Common myeloid progenitor, CD34-positive (primary cell): Measurements from ENCODE around the gene ATP8A2.

Experiments
- CTCF ChIA-PET: fragments of 350-600 bp; sonication (Branson Sonifier 250); formaldehyde crosslinking; loops from one replicate; lab custom pipeline; 2021; ENCODE audit warnings: antibody characterized with exemption; lab: Charles Lee
- POLR2A ChIA-PET: fragments of 350-600 bp; sonication (Branson Sonifier 250); formaldehyde crosslinking; loops from one replicate; lab custom pipeline; 2021; ENCODE audit warnings: antibody characterized with exemption; lab: Charles Lee
- DNase-seq, 3 donors: peaks; one replicate each; pipeline versions ENCODE4 v3.0.0 to v3.0.0-alpha.2; 2013
- H3K27ac ChIP-seq, 2 experiments: 1 replicate in 1 of 2; 2 replicates in 1 of 2; pipeline ENCODE4 v1.7.0; 2013; ENCODE audit warnings: inconsistent platforms in 2 of 2, low read length in 2 of 2, mild to moderate bottlenecking in 2 of 2, low read depth in 1 of 2, moderate library complexity in 1 of 2; ENCODE audit not compliant: severe bottlenecking in 2 of 2, insufficient read depth in 1 of 2, poor library complexity in 1 of 2
- H3K27me3 ChIP-seq, 5 experiments: replicated peaks in 2 of 5; 1 replicate in 3 of 5; 2 replicates in 2 of 5; pipeline versions ENCODE4 v1.6.1 to v1.7.0; 2013; ENCODE audit warnings: low read length in 4 of 5, mild to moderate bottlenecking in 2 of 5, moderate library complexity in 2 of 5, inconsistent platforms in 1 of 5; ENCODE audit not compliant: insufficient read depth in 5 of 5, control insufficient read depth in 4 of 5
- H3K36me3 ChIP-seq, 4 experiments: 1 replicate in 2 of 4; 2 replicates in 2 of 4; pipeline versions ENCODE4 v1.6.1 to v1.7.0; 2013; ENCODE audit warnings: low read length in 3 of 4, control low read depth in 1 of 4, mild to moderate bottlenecking in 1 of 4; ENCODE audit not compliant: control insufficient read depth in 4 of 4, insufficient read depth in 4 of 4
- H3K4me1 ChIP-seq, 4 experiments: 1 replicate in 3 of 4; 2 replicates in 1 of 4; pipeline versions ENCODE4 v1.6.1 to v1.7.1; 2013; ENCODE audit warnings: low read length in 3 of 4, mild to moderate bottlenecking in 3 of 4, control low read depth in 1 of 4, inconsistent platforms in 1 of 4, moderate library complexity in 1 of 4; ENCODE audit not compliant: control insufficient read depth in 4 of 4, insufficient read depth in 4 of 4; ENCODE audit errors: control extremely low read depth in 1 of 4
- H3K4me3 ChIP-seq, 7 experiments: 1 replicate in 4 of 7; 2 replicates in 3 of 7; pipeline versions ENCODE4 v1.5.1 to v1.7.0; 2013; ENCODE audit warnings: mild to moderate bottlenecking in 7 of 7, low read length in 6 of 7, moderate library complexity in 6 of 7, inconsistent platforms in 2 of 7, low read depth in 2 of 7, control low read depth in 1 of 7; ENCODE audit not compliant: insufficient read depth in 4 of 7, control insufficient read depth in 1 of 7; ENCODE audit errors: extremely low read depth in 1 of 7
- H3K9me3 ChIP-seq, 5 experiments: 1 replicate in 4 of 5; 2 replicates in 1 of 5; pipeline versions ENCODE4 v1.6.1 to v1.7.1; 2013; ENCODE audit warnings: low read length in 4 of 5, mild to moderate bottlenecking in 2 of 5, inconsistent platforms in 1 of 5, low read depth in 1 of 5, moderate library complexity in 1 of 5; ENCODE audit not compliant: control insufficient read depth in 4 of 5, insufficient read depth in 2 of 5; ENCODE audit errors: control extremely low read depth in 1 of 5
- WGBS: methylation state at CpG from one replicate; pipeline ENCODE4 v1.1.5; 2013; ENCODE audit not compliant: insufficient coverage; 5-methylcytosine and 5-hydroxymethylcytosine counted together

The ATP8A2 gene

DNA sequence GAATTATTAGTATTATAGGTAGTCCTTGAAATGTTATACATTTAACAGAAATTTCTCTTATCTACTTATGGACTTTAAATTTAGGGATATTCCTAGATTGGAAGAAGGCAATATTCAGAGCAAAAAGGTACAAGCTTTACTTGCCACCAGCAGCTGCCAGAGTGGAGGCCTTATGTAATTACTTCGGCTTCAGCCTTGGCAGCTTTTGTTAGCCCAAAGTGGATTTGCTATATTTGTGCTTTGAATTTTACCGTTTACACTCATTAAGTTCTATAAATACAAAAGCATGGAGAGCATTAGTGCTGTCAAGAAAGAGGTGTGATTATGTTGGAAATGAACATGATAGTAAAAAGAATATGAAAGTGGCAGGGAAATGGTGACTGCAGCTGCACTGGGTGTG lies 319.9 kb downstream of the ATP8A2 start:
- Histone ChIP-seq H3K9me3 (no peaks in the 10 kb centered on the region), H3K4me1 (no peaks in the 10 kb centered on the region), H3K27ac (no peak overlapping the region), H3K36me3 (no peaks in the 10 kb centered on the region), H3K4me3 (no peak overlapping the region), H3K27me3 (peaks cover 0 to 7% (median 0%) of the 10 kb centered on the region in 5 experiments)
- POLR2A ChIA-PET = no interaction called here
- no CpG with 5 or more reads among the region's 2 CpGs for WGBS
- CTCF ChIA-PET = no interaction called here
- DNase-seq = no peak

GRCh38 chr13:25692099-25692498 lies 320.3 kb downstream of the ATP8A2 start:
- CTCF ChIA-PET = no interaction called here
- no peak for DNase-seq
- WGBS = 70% methylated on average over 5 of the region's 7 CpGs
- Histone ChIP-seq H3K27ac (no peak overlapping the region), H3K27me3 (peaks cover 0 to 7% (median 0%) of the 10 kb centered on the region in 5 experiments), H3K36me3 (no peaks in the 10 kb centered on the region), H3K9me3 (no peaks in the 10 kb centered on the region), H3K4me1 (no peaks in the 10 kb centered on the region), H3K4me3 (no peak overlapping the region)
- POLR2A ChIA-PET = no interaction called here

DNA sequence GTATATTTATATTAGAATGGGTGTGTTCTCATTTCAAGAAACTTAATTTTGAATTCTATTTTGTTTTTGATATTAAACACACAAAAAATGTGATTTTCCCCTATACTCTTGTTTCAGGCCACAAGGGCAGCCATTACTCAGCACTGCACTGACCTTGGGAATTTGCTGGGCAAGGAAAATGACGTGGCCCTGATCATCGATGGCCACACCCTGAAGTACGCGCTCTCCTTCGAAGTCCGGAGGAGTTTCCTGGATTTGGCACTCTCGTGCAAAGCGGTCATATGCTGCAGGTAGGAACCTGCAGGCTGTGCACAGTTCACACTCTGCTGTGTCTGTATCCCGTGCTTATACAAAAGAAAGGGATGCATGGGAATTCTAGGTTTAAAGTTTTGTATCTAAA lies 327.3 kb downstream of the ATP8A2 start:
- Histone ChIP-seq H3K27me3 (no peaks in the 10 kb centered on the region), H3K36me3 (no peaks in the 10 kb centered on the region), H3K4me3 (no peak overlapping the region), H3K9me3 (peaks cover 0 to 1% (median 0%) of the 10 kb centered on the region in 5 experiments), H3K4me1 (no peaks in the 10 kb centered on the region), H3K27ac (no peak overlapping the region)
- no peak for DNase-seq
- CTCF ChIA-PET = no interaction called here
- 89% methylated on average over 2 of the region's 9 CpGs for WGBS
- POLR2A ChIA-PET = no interaction called here

DNA sequence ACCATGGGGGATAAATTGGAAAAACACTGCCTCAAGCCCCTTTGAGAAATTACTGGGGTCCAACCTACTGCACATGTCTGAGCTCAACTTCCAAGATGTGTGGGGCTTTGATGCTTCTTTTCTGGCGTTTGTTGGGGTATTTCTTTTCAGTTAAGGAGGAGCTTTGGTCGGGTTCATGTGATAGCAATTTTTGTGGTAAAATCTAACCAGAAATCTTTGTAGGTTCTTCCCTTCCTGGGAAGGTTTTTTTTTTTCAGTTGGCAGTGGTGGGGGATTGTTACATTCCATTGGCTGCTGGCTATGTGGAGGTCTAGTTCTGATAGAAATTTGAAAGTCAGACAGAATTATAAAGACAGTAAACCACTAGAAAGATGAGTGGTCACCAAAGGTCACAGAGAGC lies 327.8 kb downstream of the ATP8A2 start:
- no peak overlapping the region for H3K4me3 ChIP-seq
- H3K4me1 ChIP-seq = no peaks in the 10 kb centered on the region
- no peak overlapping the region for H3K27ac ChIP-seq
- POLR2A ChIA-PET = no interaction called here
- H3K27me3 ChIP-seq = no peaks in the 10 kb centered on the region
- peaks cover 0 to 1% (median 0%) of the 10 kb centered on the region in 5 experiments for H3K9me3 ChIP-seq
- no CpG with 5 or more reads among the region's 2 CpGs for WGBS
- no peaks in the 10 kb centered on the region for H3K36me3 ChIP-seq
- DNase-seq = no peak
- CTCF ChIA-PET = no interaction called here

- Histone ChIP-seq H3K36me3 (no peaks in the 10 kb centered on the region), H3K27ac (no peak overlapping the region), H3K9me3 (peaks cover 0 to 1% (median 0%) of the 10 kb centered on the region in 5 experiments), H3K27me3 (peaks cover 0 to 3% (median 0%) of the 10 kb centered on the region in 5 experiments), H3K4me1 (no peaks in the 10 kb centered on the region), H3K4me3 (no peak overlapping the region)
- 95% methylated on average over 2 of the region's 4 CpGs for WGBS
- ChIA-PET CTCF (no interaction called here), POLR2A (no interaction called here)
- DNase-seq = no peak
Observed at GRCh38 chr13:25701304-25701703, 329.5 kb downstream of the ATP8A2 start.

- ChIA-PET POLR2A (interaction anchor here (0.6 kb wide), 1 partner anchor 68 kb away, joined by 3 read pairs; no protein-coding TSS in a partner anchor), CTCF (no interaction called here)
Observed at GRCh38 chr13:25702386-25702785, 330.6 kb downstream of the ATP8A2 start.

DNA sequence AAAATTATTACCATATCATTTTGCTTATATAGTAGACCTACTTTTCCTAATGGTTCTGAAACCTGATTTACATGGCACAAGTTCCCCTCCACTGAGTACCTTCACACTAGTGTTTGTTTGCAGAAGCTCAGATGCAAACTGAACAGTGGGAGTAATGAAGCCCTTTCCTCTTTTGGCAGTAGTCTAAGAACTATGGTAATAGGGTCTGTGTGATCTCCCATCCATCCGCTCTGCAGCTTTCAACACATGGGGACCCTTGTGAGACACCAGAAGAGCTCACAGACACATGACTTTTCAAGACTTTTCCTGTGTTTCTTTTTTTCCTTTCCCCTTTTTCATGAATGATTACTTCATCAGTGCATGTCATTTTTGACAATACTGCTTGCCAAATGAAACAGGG lies 336.0 kb downstream of the ATP8A2 start:
- Histone ChIP-seq H3K4me1 (no peaks in the 10 kb centered on the region), H3K9me3 (no peaks in the 10 kb centered on the region), H3K27me3 (peaks cover 0 to 3% (median 0%) of the 10 kb centered on the region in 5 experiments), H3K36me3 (no peaks in the 10 kb centered on the region), H3K27ac (no peak overlapping the region), H3K4me3 (no peak overlapping the region)
- POLR2A ChIA-PET = interaction anchor here (0.6 kb wide), 1 partner anchor 129 kb away, joined by 3 read pairs; no protein-coding TSS in a partner anchor
- DNase-seq = no peak
- CTCF ChIA-PET = no interaction called here
- 100% methylated on average over 1 of the region's 1 CpG for WGBS

More at GRCh38 chr13:25702386-25702785, 330.6 kb downstream of the ATP8A2 start:
- Histone ChIP-seq H3K36me3 (no peaks in the 10 kb centered on the region), H3K4me1 (no peaks in the 10 kb centered on the region), H3K27me3 (peaks cover 0 to 3% (median 0%) of the 10 kb centered on the region in 5 experiments), H3K9me3 (peaks cover 0 to 1% (median 0%) of the 10 kb centered on the region in 5 experiments), H3K27ac (no peak overlapping the region), H3K4me3 (no peak overlapping the region)
- WGBS = no CpG with 5 or more reads among the region's 2 CpGs
- no peak for DNase-seq
